ENCODE measurements around the gene LDB3. TPM values are rescaled to one million over a fixed set of nuclear protein-coding genes. Genes with fewer than 3 reads are reported as not detected.

The LDB3 gene
- polyA plus RNA-seq, 1 experiment = 0.83 TPM

DNA sequence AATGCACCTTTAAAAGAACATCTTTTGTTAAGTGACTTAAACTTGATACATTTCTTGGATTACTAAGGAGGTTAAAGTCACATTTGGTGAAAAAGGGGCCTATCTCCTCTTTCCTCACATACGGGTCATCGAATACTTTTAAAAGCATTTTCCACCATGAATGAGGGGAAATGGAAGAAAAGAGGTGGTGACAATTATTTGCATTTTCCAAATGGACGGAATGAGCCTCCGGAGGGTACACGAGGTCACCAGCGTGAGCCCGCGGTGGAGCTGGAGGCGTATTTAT is 87.1 kb downstream of the LDB3 start:
- ChIA-PET POLR2A (no interaction called here), CTCF (interaction anchor here (1.0 kb wide), 1 partner anchor 21 kb away, joined by 4 read pairs; no protein-coding TSS in a partner anchor)
- H3K27me3 ChIP-seq (ENCODE audit: control insufficient read depth, insufficient read depth, low read length) = no peaks in the 10 kb centered on the region
- H3K4me3 ChIP-seq (ENCODE audit: low read depth, low read length) = peak overlapping the region; percentile 77
- no peaks in the 10 kb centered on the region for H3K36me3 ChIP-seq (ENCODE audit: control insufficient read depth, insufficient read depth, low read length)
- TF ChIP-seq, protein P1, sequence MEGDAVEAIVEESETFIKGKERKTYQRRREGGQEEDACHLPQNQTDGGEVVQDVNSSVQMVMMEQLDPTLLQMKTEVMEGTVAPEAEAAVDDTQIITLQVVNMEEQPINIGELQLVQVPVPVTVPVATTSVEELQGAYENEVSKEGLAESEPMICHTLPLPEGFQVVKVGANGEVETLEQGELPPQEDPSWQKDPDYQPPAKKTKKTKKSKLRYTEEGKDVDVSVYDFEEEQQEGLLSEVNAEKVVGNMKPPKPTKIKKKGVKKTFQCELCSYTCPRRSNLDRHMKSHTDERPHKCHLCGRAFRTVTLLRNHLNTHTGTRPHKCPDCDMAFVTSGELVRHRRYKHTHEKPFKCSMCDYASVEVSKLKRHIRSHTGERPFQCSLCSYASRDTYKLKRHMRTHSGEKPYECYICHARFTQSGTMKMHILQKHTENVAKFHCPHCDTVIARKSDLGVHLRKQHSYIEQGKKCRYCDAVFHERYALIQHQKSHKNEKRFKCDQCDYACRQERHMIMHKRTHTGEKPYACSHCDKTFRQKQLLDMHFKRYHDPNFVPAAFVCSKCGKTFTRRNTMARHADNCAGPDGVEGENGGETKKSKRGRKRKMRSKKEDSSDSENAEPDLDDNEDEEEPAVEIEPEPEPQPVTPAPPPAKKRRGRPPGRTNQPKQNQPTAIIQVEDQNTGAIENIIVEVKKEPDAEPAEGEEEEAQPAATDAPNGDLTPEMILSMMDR (IDR thresholded peaks at IDR 0.05; ENCODE audit: insufficient read depth, low read depth, low read length) = no peak
- DNase-seq (ENCODE audit: low read depth) = no peak

- ChIA-PET CTCF (interaction anchor here (0.5 to 2.8 kb wide), 3 partner anchors 22 to 145 kb away, joined by 4 to 18 read pairs (median 4); no protein-coding TSS in a partner anchor), POLR2A (no interaction called here)
- TF ChIP-seq, protein P1 (IDR thresholded peaks at IDR 0.05; ENCODE audit: insufficient read depth, low read depth, low read length) = no peak
Measured at GRCh38 chr10:86755740-86756510, 87.6 kb downstream of the LDB3 start.

GRCh38 chr10:86756511-86757112 is 88.3 kb downstream of the LDB3 start, which contains the start of gene BMPR1A:
BMPR1A (plus strand) TSS chr10:86756619; CDS start chr10:86876019, 119,400 bp downstream.
- POLR2A ChIA-PET = interaction anchor here (1.2 kb wide), 1 partner anchor 69 kb away, joined by 3 read pairs; no protein-coding TSS in a partner anchor
- Histone ChIP-seq H3K4me3 (ENCODE audit: low read depth, low read length) (peak within 1 kb of the TSS; percentile 83), H3K36me3 (ENCODE audit: control insufficient read depth, insufficient read depth, low read length) (no peaks in the 10 kb centered on the region), H3K27me3 (ENCODE audit: control insufficient read depth, insufficient read depth, low read length) (no peaks in the 10 kb centered on the region)
- CTCF ChIA-PET = interaction anchor here (0.5 to 2.8 kb wide), 6 partner anchors 15 to 144 kb away, joined by 3 to 18 read pairs (median 5); no protein-coding TSS in a partner anchor
- DNase-seq (ENCODE audit: low read depth) = no peak
- TF ChIP-seq, protein P1 (IDR thresholded peaks at IDR 0.05; ENCODE audit: insufficient read depth, low read depth, low read length) = no peak

More at GRCh38 chr10:86755740-86756510, 87.6 kb downstream of the LDB3 start:
- DNase-seq (ENCODE audit: low read depth) = no peak
- Histone ChIP-seq H3K27me3 (ENCODE audit: control insufficient read depth, insufficient read depth, low read length) (no peaks in the 10 kb centered on the region), H3K36me3 (ENCODE audit: control insufficient read depth, insufficient read depth, low read length) (no peaks in the 10 kb centered on the region), H3K4me3 (ENCODE audit: low read depth, low read length) (peak overlapping the region; percentile 77)

- peak overlapping the region; percentile 83 for H3K4me3 ChIP-seq (ENCODE audit: low read depth, low read length)
- DNase-seq (ENCODE audit: low read depth) = no peak
- ChIA-PET POLR2A (interaction anchor here (0.6 to 1.2 kb wide), 2 partner anchors 26 to 70 kb away, joined by 3 to 4 read pairs; no protein-coding TSS in a partner anchor), CTCF (interaction anchor here (0.7 to 2.8 kb wide), 8 partner anchors 12 to 143 kb away, joined by 3 to 18 read pairs (median 6); no protein-coding TSS in a partner anchor)
- H3K27me3 ChIP-seq (ENCODE audit: control insufficient read depth, insufficient read depth, low read length) = no peaks in the 10 kb centered on the region
- TF ChIP-seq, protein P1 (IDR thresholded peaks at IDR 0.05; ENCODE audit: insufficient read depth, low read depth, low read length) = peak; percentile 43
- H3K36me3 ChIP-seq (ENCODE audit: control insufficient read depth, insufficient read depth, low read length) = no peaks in the 10 kb centered on the region
Measured at GRCh38 chr10:86757113-86757972, 89.0 kb downstream of the LDB3 start.

Data from BJ (cell line).